Common myeloid progenitor, CD34-positive (primary cell): ENCODE results near the gene IFNA14.
"Not testable (repeated sequence)": the region's sequence is repeated elsewhere in the genome, so short reads cannot be mapped to it uniquely, and the experiment has no call there.

Source experiments
- CTCF ChIA-PET: fragments of 350-600 bp; sonication (Branson Sonifier 250); formaldehyde crosslinking; loops from one replicate; lab custom pipeline; 2021; ENCODE audit warnings: antibody characterized with exemption; lab: Charles Lee
- POLR2A ChIA-PET: fragments of 350-600 bp; sonication (Branson Sonifier 250); formaldehyde crosslinking; loops from one replicate; lab custom pipeline; 2021; ENCODE audit warnings: antibody characterized with exemption; lab: Charles Lee
- DNase-seq, 3 donors: peaks; one replicate each; pipeline versions ENCODE4 v3.0.0 to v3.0.0-alpha.2; 2013
- H3K27ac ChIP-seq, 2 experiments: 1 replicate in 1 of 2; 2 replicates in 1 of 2; pipeline ENCODE4 v1.7.0; 2013; ENCODE audit warnings: inconsistent platforms in 2 of 2, low read length in 2 of 2, mild to moderate bottlenecking in 2 of 2, low read depth in 1 of 2, moderate library complexity in 1 of 2; ENCODE audit not compliant: severe bottlenecking in 2 of 2, insufficient read depth in 1 of 2, poor library complexity in 1 of 2
- H3K27me3 ChIP-seq, 5 experiments: replicated peaks in 2 of 5; 1 replicate in 3 of 5; 2 replicates in 2 of 5; pipeline versions ENCODE4 v1.6.1 to v1.7.0; 2013; ENCODE audit warnings: low read length in 4 of 5, mild to moderate bottlenecking in 2 of 5, moderate library complexity in 2 of 5, inconsistent platforms in 1 of 5; ENCODE audit not compliant: insufficient read depth in 5 of 5, control insufficient read depth in 4 of 5
- H3K36me3 ChIP-seq, 4 experiments: 1 replicate in 2 of 4; 2 replicates in 2 of 4; pipeline versions ENCODE4 v1.6.1 to v1.7.0; 2013; ENCODE audit warnings: low read length in 3 of 4, control low read depth in 1 of 4, mild to moderate bottlenecking in 1 of 4; ENCODE audit not compliant: control insufficient read depth in 4 of 4, insufficient read depth in 4 of 4
- H3K4me1 ChIP-seq, 4 experiments: 1 replicate in 3 of 4; 2 replicates in 1 of 4; pipeline versions ENCODE4 v1.6.1 to v1.7.1; 2013; ENCODE audit warnings: low read length in 3 of 4, mild to moderate bottlenecking in 3 of 4, control low read depth in 1 of 4, inconsistent platforms in 1 of 4, moderate library complexity in 1 of 4; ENCODE audit not compliant: control insufficient read depth in 4 of 4, insufficient read depth in 4 of 4; ENCODE audit errors: control extremely low read depth in 1 of 4
- H3K4me3 ChIP-seq, 7 experiments: 1 replicate in 4 of 7; 2 replicates in 3 of 7; pipeline versions ENCODE4 v1.5.1 to v1.7.0; 2013; ENCODE audit warnings: mild to moderate bottlenecking in 7 of 7, low read length in 6 of 7, moderate library complexity in 6 of 7, inconsistent platforms in 2 of 7, low read depth in 2 of 7, control low read depth in 1 of 7; ENCODE audit not compliant: insufficient read depth in 4 of 7, control insufficient read depth in 1 of 7; ENCODE audit errors: extremely low read depth in 1 of 7
- H3K9me3 ChIP-seq, 5 experiments: 1 replicate in 4 of 5; 2 replicates in 1 of 5; pipeline versions ENCODE4 v1.6.1 to v1.7.1; 2013; ENCODE audit warnings: low read length in 4 of 5, mild to moderate bottlenecking in 2 of 5, inconsistent platforms in 1 of 5, low read depth in 1 of 5, moderate library complexity in 1 of 5; ENCODE audit not compliant: control insufficient read depth in 4 of 5, insufficient read depth in 2 of 5; ENCODE audit errors: control extremely low read depth in 1 of 5
- WGBS: methylation state at CpG from one replicate; pipeline ENCODE4 v1.1.5; 2013; ENCODE audit not compliant: insufficient coverage; 5-methylcytosine and 5-hydroxymethylcytosine counted together

Gene IFNA14

GRCh38 chr9:21194867-21195776 is 44.7 kb downstream of the IFNA14 start:
- not testable (repeated sequence) for H3K9me3 ChIP-seq, H3K27ac ChIP-seq, H3K36me3 ChIP-seq, H3K27me3 ChIP-seq, H3K4me1 ChIP-seq
- DNase-seq, result peak; percentile 31 to 55 (median 46)
- POLR2A ChIA-PET, result interaction anchor here (0.6 kb wide), 1 partner anchor 265 kb away, joined by 3 read pairs; no protein-coding TSS in a partner anchor
- WGBS, result 100% methylated on average over 1 of the region's 6 CpGs
- CTCF ChIA-PET, result interaction anchor here (0.7 to 2.1 kb wide), 13 partner anchors 9 to 586 kb away, joined by 3 to 16 read pairs (median 5); no protein-coding TSS in a partner anchor
- peak overlapping the region in 1 of 7 experiments; percentile 45 for H3K4me3 ChIP-seq
